Measurements from ENCODE around the gene NCOR1.

NCOR1 gene

DNA sequence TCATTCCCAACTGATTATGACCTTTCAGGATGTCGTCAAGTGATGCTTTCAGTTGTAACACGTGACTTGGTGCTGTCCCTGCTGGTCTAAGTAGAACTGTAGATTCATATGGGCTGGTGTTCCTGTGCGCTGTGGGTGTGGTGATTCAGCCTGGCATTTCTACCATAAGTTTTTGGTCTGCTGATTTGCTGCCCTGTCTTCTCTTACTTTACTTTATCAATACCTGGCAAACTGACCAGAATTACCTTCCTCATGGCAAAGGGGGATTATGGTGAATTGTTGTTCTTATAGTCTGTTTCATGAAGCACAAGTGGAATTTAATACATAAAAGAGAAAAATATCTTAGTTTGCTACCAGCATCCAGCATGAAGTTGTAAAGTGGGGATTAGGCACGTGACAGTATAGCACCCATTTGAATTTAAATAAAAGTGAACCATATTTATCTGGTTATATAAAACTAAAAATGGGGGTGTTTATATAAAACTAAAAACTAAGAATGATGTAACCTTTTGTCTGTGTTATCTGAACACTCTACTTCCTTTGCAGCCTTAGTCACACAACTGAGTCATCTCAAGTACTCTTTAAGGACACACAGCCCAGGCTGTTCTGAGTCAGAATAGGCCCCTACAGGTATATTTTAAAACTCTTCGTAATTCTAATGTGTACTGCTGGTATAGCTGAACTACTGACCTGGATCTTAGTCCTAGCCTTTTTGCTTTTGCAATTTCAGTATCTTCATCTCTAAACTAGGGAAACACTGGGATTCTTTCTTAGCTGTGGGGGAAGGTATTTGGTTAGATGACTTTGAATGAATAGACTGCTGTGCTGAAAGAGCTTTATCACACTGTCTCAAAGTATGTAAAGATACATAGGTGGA, 187.4 kb downstream of the NCOR1 start:
- DNase-seq (ENCODE audit: low read depth) = peak; percentile 90

DNA sequence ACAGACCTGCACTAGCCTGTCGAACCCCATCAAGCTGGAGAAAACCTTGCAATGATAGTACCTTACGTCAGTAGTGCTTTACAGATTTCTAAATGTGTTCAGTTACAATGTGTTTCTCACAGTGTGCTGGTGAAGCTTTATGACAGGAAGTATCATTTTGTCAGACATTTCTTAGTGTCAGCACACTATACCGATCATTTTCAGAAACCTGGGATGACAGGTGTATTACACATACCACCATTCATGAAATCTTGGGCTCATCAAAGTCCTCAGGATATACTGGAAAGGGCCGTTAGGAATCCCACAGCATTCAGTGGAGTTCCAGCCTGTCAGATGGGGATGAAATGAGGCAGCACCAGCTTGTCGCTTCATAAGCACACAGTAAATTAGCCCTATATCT, 188.4 kb downstream of the NCOR1 start:
- no peak for DNase-seq (ENCODE audit: low read depth)

DNA sequence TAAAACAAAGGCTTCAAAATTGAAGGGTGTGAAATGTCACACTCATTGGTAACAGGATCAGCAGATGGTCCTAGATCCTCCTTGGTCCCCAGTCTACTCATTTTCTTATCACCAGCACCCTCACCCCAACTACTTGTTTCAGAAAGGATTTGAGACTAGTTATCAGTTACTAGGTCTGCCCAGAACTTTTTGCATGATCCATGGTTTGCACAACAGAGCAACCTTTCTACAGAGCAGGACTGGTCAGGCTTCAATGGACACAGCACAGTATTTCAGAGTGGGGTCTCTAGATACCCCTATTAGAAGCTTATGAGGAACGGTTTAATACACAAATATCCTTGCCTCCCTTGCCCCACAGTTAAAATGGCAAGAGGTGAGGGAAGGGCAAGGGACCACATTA, 190.1 kb downstream of the NCOR1 start:
- no peak for DNase-seq (ENCODE audit: low read depth)

DNA sequence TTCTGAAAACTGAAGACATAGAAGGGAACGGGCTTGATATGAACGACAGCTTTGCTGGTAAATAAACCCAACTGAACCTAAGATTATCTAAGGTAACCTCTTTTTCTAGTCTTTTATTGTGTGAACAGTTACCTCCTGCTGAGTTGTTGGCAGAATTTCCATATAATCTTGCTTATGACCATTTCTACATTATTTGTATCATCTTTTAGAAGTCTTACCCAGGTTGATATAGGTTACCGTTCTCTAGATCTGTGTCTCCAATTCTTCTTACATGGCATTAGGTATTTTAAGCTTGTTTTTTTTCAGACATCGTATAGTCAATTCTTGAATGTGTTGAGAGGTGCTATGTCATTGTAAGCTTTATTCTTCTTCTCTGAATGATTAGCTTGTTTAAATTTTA, 191.5 kb downstream of the NCOR1 start:
- no peak for DNase-seq (ENCODE audit: low read depth)

DNA sequence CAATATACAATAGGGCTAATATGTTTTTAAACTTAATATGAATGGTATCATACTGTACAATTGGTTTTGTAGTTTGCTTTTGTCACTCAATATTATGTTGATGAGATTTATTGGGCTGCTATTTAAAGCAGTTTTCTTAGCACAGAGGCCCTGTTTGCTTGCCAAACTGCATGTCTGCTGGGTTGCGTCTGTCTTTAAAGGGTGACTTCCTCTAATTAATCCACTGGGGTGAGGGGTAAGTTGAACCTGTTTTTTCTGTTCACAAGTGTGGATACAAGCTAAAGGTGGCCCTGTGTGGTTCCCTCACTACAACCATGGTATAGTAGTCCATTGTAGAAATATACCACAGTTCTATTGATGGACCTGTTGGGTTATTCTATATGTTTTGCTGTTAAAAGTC, 196.0 kb downstream of the NCOR1 start:
- DNase-seq (ENCODE audit: low read depth) = no peak

DNA sequence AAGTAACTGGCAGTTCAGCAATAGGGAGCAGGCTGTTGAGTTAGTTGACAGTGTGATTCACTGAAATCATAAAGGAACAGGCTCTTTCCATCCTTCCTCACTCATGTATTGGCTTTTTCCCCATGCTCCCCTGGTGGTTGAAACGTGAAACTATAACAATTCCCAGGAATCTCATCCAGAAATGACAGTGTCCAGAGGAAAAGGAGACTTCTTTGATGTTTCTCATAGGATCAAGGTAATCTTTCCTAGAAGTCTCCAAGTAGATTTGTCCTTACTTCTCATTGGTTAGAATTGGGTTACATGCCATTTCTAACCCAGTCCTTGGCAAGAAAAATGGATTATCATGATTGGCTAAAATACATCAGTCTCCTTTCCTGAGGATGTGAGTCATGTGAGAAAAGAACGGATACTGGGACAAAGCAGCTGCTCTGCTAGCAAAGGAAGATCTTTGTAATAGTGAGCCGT, 201.4 kb downstream of the NCOR1 start:
- peak; percentile 60 for DNase-seq (ENCODE audit: low read depth)

DNA sequence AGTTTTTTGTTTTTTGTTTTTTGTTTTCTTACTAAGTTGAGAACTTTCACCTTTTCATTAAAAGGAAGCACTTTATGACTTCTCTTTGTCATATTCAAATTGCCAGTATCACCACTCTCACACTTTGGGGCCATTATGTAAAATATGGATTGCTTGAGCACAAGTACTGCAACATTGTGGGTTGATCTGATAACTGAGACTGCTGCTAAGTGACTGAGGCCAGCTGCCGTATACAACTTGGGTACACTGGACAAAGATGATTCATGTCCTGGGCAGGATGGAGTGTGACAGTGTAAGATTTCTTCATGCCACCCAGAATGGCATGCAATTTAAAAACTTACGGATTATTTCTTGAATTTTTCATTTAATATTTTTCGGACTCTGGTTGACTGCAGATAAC, 207.9 kb downstream of the NCOR1 start:
- no peak for DNase-seq (ENCODE audit: low read depth)

DNA sequence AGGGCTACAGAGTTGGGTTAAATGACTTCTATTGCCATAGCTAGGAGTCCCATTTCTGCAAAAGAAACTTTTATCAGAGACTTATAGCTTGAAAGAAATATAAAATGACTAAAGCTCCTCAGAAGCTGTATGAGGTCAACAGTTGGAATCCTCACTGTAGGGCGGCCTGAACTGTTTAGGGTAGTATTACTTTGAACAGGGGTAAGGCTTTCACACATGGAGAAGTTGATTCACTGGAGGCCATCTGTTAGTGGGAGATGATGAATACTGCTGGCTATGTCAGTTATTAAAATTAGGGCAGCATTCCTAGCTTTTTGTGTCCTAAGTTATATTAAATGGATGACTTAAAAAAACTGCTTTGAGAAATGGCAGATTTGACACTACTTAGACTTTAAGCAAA, 209.7 kb downstream of the NCOR1 start:
- DNase-seq (ENCODE audit: low read depth) = no peak

DNA sequence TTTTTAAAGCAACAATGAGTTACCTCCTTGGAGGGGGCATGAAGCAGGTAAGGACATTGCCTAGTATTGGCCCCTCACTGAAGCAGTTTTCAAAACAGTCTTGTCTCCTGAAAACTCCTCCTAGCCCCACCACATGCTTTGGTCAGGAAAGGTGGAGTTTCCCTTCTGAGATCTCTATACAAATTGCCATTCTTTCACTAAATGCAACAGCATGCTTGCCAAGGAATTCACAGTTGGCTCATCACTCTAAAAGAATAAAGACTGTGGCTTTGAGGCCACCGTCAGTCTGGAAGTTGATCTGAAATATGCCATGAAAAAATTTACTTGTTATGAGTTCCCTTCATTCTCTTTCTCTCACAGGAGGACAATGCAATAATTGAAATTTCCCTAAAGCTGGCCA, 211.5 kb downstream of the NCOR1 start:
- DNase-seq (ENCODE audit: low read depth) = no peak

DNA sequence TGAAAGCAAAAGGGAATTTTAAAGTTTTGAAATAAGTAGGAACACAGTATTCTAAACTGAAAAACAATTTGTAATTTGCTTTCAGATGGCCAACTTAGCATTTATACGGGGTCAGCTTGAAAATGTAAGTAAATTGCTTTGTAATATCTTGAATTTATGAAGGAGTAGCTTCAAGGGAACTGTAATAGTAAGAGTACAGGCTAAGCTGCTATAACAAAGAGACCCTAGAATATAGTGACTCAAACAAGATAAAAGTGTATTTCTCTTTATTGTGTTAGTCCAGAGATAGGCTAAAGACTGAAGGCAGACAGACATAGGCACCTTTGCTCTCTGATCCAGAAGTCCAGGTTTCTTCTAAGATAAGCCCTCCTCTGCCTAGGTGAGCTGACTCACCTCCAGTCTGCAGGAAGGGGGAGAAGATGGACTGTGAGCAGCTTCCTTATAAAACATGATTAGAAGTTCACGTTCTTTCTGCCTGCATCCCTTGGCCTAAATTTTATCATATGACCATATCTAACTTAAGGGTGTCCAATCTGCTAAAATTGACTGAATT, 212.6 kb downstream of the NCOR1 start:
- no peak for DNase-seq (ENCODE audit: low read depth)

DNA sequence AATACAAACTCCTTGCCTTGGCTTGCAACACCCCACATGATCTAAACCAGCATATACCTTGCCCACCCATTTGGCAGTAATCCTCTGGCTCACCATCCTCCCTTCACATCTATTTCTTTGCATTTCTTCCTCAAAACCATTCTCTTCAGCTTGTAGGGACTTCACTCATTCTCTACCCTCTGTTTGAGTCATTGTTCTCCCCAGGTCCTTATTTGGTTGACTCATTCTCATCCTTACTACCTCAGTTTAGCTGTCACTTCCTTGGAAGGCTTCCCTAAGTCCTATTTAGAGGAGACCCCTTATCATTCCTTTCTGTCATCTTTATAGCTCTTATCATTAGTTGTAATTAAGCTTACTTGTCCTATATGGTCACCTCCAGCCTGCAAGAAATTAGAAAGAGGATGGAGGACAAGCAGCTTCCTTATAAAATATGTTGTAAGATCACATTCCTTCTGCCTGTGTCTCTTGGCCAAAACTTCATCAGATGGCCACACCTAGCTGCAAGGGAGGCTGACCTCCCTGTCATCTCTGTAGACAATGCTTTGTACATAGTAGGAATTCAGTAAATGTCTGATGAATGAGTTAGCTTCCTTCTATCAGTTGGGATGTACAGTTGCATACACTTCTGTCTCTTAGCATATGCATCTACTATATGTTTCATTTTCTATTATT, 214.0 kb downstream of the NCOR1 start:
- no peak for DNase-seq (ENCODE audit: low read depth)

DNA sequence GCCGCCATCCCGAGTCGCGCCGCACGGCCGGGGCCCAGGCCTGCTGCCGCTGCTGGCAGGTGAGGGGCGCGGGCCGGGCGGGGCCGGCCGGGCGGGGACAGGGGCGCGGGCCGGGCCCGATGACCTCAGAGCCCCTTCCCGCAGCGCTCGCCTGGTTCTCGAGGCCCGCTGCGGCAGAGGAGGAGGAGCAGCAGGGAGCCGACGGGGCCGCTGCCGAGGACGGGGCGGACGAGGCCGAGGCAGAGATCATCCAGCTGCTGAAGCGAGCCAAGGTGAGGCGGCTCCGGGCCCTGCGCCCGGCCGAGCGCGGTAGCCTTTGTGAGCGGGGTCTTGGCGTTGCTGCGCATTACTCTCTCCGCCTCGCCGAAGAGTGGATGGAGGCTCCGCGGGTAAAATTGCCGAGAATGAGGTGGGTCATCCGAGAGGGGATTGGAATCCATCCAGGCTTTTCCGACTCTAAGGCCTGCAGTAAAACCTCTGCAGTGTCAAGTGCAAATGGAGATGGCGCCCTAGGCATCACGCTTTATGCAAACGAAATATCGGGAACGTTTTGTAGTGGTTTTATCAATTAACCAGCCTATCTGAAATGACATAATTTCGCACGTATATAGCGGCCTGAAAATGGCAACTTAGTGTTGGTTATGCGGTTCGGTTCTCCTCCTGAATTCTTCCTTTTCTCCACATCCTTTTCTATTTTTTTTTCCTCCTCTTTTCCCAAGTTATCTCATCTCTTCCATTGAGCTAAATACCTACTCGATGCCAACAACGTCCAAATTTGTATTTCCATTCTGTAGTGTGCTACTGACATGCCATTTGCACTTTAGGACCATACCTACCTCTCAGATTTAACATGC, 215.1 kb downstream of the NCOR1 start:
- DNase-seq (ENCODE audit: low read depth) = no peak

DNA sequence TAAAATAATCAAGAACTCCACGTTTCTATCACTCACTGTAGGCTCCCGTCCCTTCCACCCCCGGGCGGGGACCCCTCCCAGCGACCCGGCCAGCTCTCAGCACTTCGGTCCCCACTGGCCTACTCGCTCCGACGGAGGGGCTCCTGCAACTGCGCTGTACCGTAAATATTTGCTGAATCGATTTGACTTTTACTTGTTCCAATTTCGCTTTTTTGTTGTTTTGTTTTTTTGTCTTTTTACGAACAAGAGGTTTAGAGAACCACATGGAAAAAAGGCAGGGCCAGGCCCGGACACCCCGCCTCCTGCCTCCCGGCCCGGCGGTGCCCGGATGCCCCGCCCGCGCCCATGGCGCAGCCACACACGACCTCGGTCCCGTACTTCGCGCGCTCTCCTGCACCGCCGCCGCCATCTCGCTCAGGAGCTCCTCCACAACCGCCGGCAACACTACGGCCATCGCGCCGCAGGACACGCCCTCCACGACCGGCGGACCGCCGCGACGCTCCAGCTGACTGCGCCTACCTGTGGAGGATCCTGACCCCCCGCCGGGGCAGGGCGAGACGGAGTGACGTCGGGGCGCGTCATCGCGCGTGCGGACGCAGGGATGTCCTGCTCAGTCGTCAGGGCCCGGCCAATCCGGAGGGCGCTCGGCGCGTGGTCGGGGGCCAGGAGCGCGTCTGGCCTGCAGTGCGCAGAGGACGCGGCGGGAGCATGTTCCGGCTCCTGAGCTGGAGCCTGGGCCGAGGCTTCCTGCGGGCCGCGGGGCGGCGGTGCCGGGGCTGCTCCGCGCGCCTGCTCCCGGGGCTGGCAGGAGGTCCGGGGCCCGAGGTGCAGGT, 216.0 kb downstream of the NCOR1 start, which contains the start of the genes TTC19 and ZSWIM7:
Gene TTC19, plus strand, starts transcription at position 684 of the 833 bp plus-strand sequence. Its CDS starts 25 bp downstream, at position 709.
Gene ZSWIM7, minus strand, starts transcription at position 564 of the 833 bp plus-strand sequence. Its CDS starts 110 bp downstream, at position 454.
- peak; percentile 76 for DNase-seq (ENCODE audit: low read depth)

DNA sequence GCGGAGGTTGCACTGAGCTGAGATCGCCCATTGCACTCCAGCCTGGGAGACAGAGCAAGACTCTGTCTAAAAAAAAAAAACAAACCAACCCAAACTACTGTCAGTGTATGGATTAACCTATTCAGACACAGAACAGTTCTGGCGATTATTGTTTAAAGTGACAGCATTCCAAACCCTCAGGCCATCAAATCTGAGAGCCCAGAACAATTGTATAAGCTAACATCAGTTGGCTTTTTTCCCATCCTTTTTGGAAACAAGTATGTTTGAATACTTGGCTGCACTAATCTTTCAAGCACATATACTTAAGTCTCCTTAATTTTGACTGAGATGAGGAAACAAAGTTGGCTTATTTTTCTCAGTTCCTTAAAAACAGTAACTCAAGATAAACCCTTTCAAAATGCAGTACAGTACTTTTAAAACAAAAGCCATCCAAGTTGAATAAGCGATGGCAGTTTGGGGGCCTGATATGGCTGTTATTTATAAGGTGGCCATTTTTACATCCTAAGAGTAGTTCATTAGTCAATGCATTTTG, 217.2 kb downstream of the NCOR1 start:
- DNase-seq (ENCODE audit: low read depth) = no peak

DNA sequence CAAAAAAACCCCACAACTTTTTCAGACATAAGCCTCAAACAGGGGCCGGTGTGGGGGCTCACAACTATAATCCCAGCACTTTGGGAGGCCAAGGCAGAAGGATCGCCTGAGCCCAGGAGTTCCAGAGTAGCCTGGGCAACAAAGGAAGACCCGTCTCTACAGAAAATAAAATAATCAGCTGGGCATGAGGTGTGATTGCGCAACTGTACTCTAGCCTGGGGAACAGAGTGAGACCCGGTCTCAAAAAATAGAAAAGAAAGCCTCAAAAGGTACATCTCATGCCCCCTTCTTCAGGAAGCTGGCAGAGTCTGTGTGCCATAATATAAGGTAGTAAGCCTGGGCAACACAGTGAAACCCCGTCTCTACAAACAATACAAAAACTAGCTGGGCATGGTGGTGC, 219.0 kb downstream of the NCOR1 start:
- no peak for DNase-seq (ENCODE audit: low read depth)

DNA sequence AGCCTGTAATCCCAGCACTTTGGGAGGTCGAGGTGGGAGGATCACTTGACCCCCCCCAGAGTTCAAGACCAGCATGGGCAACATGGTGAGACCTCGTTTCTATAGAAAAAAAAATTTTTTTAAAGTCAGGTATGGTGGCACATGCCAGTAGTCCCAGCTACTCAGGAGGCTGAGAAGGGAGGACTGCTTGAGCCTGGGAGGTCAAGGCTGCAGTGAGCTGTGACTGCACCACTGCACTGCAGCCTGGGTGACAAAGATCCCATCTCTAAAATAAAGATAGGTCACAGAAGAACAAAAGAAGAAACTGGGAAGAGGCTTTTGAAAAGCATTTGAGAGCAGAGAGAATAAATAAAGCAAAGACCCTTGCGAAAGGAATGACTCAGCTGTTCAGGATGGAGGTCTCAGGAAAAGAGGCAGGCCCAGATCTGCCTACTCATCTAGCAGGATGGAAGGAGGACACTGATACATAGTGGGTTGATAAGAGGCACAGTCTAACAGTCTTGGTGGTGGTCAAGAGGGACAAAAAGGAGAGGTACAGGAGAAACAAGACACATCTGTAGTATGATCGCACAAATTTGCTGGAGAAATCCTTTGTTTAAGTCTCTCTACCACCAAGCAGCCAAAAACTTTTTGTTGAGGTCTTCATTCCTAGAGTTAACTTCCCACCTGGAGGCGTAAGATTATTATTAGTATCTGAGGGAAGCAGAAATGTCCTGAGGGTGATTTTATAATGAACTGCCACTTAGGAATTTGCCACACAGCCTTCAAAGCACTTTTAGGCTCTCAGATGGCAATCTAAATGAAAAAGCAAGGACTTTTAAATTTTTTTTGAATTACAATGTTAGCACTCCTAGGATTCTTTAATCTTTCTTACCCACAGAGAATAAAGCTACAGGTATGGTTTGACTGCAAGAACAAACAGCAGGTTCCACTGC, 233.4 kb downstream of the NCOR1 start:
- no peak for DNase-seq (ENCODE audit: low read depth)

DNA sequence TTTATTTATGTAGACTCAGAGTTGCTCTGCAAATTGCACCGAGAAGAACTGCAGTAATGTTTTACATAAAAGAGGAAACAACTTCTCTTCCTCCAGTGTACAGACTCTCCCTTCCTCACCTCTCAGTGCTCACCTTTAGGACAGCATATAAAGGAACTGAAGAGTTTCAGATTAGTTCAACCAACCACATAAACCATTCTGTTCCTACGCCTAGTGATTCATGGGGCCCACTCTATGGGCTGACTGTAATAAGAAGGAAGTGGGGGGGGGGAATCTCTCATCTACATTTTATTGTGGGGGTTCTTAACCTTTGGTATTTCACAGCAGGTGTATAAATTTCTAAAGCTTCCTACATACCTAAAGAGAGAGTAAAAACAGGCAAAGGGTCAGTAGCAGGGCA, 234.1 kb downstream of the NCOR1 start:
- DNase-seq (ENCODE audit: low read depth) = no peak

Data from HS-5 (cell line).